HG03575 (cell line): ENCODE measurements around the gene HAPSTR1.

Experiments used
- ATAC-seq: cut with Tn5 transposase; IDR thresholded peaks from one replicate; pipeline ENCODE4 v1.9.1; 2021; ENCODE audit not compliant: unreplicated experiment, insufficient number of reproducible peaks, low FRiP score; ENCODE audit errors: extremely low read depth

Gene HAPSTR1

GRCh38 chr16:9138021-9138680 is 46.7 kb downstream of the HAPSTR1 start:
- ATAC-seq, result no peak

- no peak for ATAC-seq
Measured at GRCh38 chr16:9138731-9139501, 47.5 kb downstream of the HAPSTR1 start.

- peak; percentile 61 for ATAC-seq
Measured at GRCh38 chr16:9139965-9140364, 48.5 kb downstream of the HAPSTR1 start.
